Measurements from ENCODE around the gene GPSM3. TPM values are rescaled to one million over a fixed set of nuclear protein-coding genes. Genes with fewer than 3 reads are reported as not detected.

GPSM3 gene
- total and polyA plus RNA-seq, 2 of the 13 experiments (the other 11 are each of a cell fraction or from before 2014, with no cell fraction given), result 0.18 to 6.2 TPM

DNA sequence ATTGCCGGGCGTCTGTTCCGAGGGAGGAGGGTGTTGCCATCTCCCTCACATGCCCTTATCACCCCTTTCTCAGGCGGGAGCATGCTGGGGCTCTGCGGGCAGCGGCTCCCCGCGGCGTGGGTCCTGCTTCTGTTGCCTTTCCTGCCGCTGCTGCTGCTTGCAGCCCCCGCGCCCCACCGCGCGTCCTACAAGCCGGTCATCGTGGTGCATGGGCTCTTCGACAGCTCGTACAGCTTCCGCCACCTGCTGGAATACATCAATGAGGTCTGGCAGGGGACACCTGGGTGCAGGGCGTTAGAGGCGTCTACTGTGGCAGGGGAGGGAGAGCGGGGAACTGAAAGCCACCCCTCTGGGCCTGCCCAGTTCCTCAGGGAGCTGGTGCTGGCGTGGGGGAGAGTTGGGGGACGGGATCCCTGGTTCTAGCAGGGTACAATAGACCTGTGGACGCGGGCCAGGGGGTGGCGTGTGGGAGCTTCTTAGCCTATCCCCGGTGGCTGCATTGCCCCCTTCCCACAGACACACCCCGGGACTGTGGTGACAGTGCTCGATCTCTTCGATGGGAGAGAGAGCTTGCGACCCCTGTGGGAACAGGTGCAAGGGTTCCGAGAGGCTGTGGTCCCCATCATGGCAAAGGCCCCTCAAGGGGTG is 37.8 kb downstream of the GPSM3 start (continued):
- TF ChIP-seq, protein P1, sequence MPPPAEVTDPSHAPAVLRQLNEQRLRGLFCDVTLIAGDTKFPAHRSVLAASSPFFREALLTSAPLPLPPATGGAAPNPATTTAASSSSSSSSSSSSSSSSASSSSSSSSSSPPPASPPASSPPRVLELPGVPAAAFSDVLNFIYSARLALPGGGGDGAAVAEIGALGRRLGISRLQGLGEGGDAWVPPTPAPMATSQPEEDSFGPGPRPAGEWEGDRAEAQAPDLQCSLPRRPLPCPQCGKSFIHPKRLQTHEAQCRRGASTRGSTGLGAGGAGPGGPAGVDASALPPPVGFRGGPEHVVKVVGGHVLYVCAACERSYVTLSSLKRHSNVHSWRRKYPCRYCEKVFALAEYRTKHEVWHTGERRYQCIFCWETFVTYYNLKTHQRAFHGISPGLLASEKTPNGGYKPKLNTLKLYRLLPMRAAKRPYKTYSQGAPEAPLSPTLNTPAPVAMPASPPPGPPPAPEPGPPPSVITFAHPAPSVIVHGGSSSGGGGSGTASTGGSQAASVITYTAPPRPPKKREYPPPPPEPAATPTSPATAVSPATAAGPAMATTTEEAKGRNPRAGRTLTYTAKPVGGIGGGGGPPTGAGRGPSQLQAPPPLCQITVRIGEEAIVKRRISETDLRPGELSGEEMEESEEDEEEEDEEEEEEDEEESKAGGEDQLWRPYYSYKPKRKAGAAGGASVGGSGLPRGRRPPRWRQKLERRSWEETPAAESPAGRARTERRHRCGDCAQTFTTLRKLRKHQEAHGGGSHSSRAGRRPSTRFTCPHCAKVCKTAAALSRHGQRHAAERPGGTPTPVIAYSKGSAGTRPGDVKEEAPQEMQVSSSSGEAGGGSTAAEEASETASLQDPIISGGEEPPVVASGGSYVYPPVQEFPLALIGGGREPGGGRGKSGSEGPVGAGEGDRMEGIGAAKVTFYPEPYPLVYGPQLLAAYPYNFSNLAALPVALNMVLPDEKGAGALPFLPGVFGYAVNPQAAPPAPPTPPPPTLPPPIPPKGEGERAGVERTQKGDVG (CRISPR knock-in tag; IDR thresholded peaks at IDR 0.05; ENCODE audit: borderline replicate concordance), result no peak; the same call in 1 of the 2 replicates
- TF ChIP-seq ZBTB25 (CRISPR knock-in tag; IDR thresholded peaks at IDR 0.05) (no peak; the same call in 1 of the 2 replicates), ZC3H4 (CRISPR knock-in tag; IDR thresholded peaks at IDR 0.05; ENCODE audit: borderline replicate concordance) (no peak), SMYD3 (CRISPR knock-in tag; IDR thresholded peaks at IDR 0.05) (peak; percentile 86), HOXD1 (CRISPR knock-in tag; IDR thresholded peaks at IDR 0.05) (no peak), WIZ (CRISPR knock-in tag; IDR thresholded peaks at IDR 0.05) (no peak), RFX1 (IDR thresholded peaks at IDR 0.05) (no peak), ZNF292 (CRISPR knock-in tag; IDR thresholded peaks at IDR 0.05; ENCODE audit: borderline replicate concordance, low read depth) (peak; percentile 83; the same call in 1 of the 2 replicates), GZF1 (CRISPR knock-in tag; IDR thresholded peaks at IDR 0.05) (peak; percentile 92; the same call in 1 of the 2 replicates), ZNF790 (CRISPR knock-in tag; IDR thresholded peaks at IDR 0.05; ENCODE audit: borderline replicate concordance) (no peak), ZNF333 (CRISPR knock-in tag; IDR thresholded peaks at IDR 0.05; ENCODE audit: borderline replicate concordance) (no peak; the same call in 1 of the 2 replicates), ZBTB10 (CRISPR knock-in tag; IDR thresholded peaks at IDR 0.05; ENCODE audit: borderline replicate concordance) (no peak), AGO2 (optimal IDR thresholded peaks at IDR 0.05; ENCODE audit: low read depth, low read length) (peak; percentile 74), ZNF781 (CRISPR knock-in tag; IDR thresholded peaks at IDR 0.05; ENCODE audit: borderline replicate concordance, not compliant biosample characterization) (peak; percentile 94), HDAC2 (CRISPR knock-in tag; IDR thresholded peaks at IDR 0.05) (peak; percentile 37; the same call in 1 of the 2 replicates), SATB2 (CRISPR knock-in tag; IDR thresholded peaks at IDR 0.05) (no peak), RBM22 (optimal IDR thresholded peaks at IDR 0.05; ENCODE audit: low read length) (no peak)
- TF ChIP-seq, protein P2, sequence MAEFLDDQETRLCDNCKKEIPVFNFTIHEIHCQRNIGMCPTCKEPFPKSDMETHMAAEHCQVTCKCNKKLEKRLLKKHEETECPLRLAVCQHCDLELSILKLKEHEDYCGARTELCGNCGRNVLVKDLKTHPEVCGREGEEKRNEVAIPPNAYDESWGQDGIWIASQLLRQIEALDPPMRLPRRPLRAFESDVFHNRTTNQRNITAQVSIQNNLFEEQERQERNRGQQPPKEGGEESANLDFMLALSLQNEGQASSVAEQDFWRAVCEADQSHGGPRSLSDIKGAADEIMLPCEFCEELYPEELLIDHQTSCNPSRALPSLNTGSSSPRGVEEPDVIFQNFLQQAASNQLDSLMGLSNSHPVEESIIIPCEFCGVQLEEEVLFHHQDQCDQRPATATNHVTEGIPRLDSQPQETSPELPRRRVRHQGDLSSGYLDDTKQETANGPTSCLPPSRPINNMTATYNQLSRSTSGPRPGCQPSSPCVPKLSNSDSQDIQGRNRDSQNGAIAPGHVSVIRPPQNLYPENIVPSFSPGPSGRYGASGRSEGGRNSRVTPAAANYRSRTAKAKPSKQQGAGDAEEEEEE (CRISPR knock-in tag; IDR thresholded peaks at IDR 0.05; ENCODE audit: borderline replicate concordance), result no peak; the same call in 1 of the 2 replicates
- TF ChIP-seq, protein P3, sequence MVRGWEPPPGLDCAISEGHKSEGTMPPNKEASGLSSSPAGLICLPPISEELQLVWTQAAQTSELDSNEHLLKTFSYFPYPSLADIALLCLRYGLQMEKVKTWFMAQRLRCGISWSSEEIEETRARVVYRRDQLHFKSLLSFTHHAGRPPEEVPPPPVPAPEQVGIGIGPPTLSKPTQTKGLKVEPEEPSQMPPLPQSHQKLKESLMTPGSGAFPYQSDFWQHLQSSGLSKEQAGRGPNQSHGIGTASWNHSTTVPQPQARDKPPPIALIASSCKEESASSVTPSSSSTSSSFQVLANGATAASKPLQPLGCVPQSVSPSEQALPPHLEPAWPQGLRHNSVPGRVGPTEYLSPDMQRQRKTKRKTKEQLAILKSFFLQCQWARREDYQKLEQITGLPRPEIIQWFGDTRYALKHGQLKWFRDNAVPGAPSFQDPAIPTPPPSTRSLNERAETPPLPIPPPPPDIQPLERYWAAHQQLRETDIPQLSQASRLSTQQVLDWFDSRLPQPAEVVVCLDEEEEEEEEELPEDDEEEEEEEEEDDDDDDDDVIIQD (CRISPR knock-in tag; IDR thresholded peaks at IDR 0.05; ENCODE audit: low read depth), result no peak
